Astrocyte of the cerebellum (primary cell): Measurements from ENCODE around the gene ADAM33.

Experiments
- DNase-seq: peaks from one replicate; pipeline ENCODE4 v3.0.0-alpha.2; 2011; ENCODE audit warnings: low read depth
- H3K4me3 ChIP-seq: 2 replicates; pipeline ENCODE4 v1.5.1; 2011; ENCODE audit warnings: mild to moderate bottlenecking, low read depth, low read length, moderate library complexity
- CTCF ChIP-seq: IDR thresholded peaks from 2 replicates; pipeline ENCODE4 v1.5.1; 2012; ENCODE audit warnings: low read length, low read depth, moderate library complexity, mild to moderate bottlenecking; ENCODE audit errors: missing control alignments
- in situ Hi-C: cut with HindIII; loops from 2 replicates; pipeline ENCODE4 v1.10.0; 2017; ENCODE audit warnings: low sequenced_read_pairs

Gene ADAM33

GRCh38 chr20:3680701-3681351, 984 bp downstream of the ADAM33 start:
- in situ Hi-C loops = no loop called here
- no peak for DNase-seq
- TF ChIP-seq CTCF = no peak
- peak overlapping the region; percentile 48 for H3K4me3 ChIP-seq

GRCh38 chr20:3679749-3680700, 1.8 kb downstream of the ADAM33 start:
- H3K4me3 ChIP-seq = peak overlapping the region; percentile 48
- DNase-seq = peak; percentile 33
- TF ChIP-seq CTCF = no peak
- in situ Hi-C loops = no loop called here

- DNase-seq = no peak
- in situ Hi-C loops = no loop called here
- no peak overlapping the region for H3K4me3 ChIP-seq
- TF ChIP-seq CTCF = no peak
Measured at GRCh38 chr20:3678856-3679720, 2.7 kb downstream of the ADAM33 start.

GRCh38 chr20:3678198-3678597, 3.6 kb downstream of the ADAM33 start:
- H3K4me3 ChIP-seq = no peak overlapping the region
- DNase-seq = no peak
- no peak for TF ChIP-seq CTCF
- in situ Hi-C loops = no loop called here

GRCh38 chr20:3677733-3678132, 4.1 kb downstream of the ADAM33 start:
- TF ChIP-seq CTCF = no peak
- H3K4me3 ChIP-seq = no peak overlapping the region
- in situ Hi-C loops = no loop called here
- DNase-seq = peak; percentile 16
